Kidney (tissue), 14 donors: Measurements from ENCODE around the gene IRF5. TPM values are rescaled to one million over a fixed set of nuclear protein-coding genes. Genes with fewer than 3 reads are reported as not detected.

Experiments used
- DNase-seq, 5 donors: peaks; one replicate each; pipeline ENCODE4 v3.0.0-alpha.2; 2013 to 2020
- FAIRE-seq: peaks from 2 replicates; lab custom pipeline; 2012; peaks lifted over from hg19 to GRCh38; lab: Jason Lieb, UNC
- H3K27ac ChIP-seq, 2 donors: one replicate each; pipeline ENCODE4 v1.7.0; 2013; ENCODE audit warnings: low read depth in 2 of 2, low read length in 2 of 2, inconsistent platforms in 1 of 2
- H3K27me3 ChIP-seq: one replicate; pipeline ENCODE4 v1.7.1; 2013; ENCODE audit warnings: low read length, inconsistent platforms; ENCODE audit not compliant: control insufficient read depth, insufficient read depth
- H3K36me3 ChIP-seq, 3 donors: one replicate each; pipeline versions ENCODE4 v1.7.0 to v1.7.1; 2013; ENCODE audit warnings: low read length in 3 of 3, control low read depth in 1 of 3, inconsistent platforms in 1 of 3; ENCODE audit not compliant: insufficient read depth in 3 of 3, control insufficient read depth in 2 of 3
- H3K4me1 ChIP-seq, 3 donors: one replicate each; pipeline versions ENCODE4 v1.7.0 to v1.7.1; 2013; ENCODE audit warnings: low read length in 3 of 3, inconsistent platforms in 1 of 3, low read depth in 1 of 3; ENCODE audit not compliant: control insufficient read depth in 2 of 3, insufficient read depth in 2 of 3
- H3K4me3 ChIP-seq, 3 donors: one replicate each; pipeline versions ENCODE4 v1.7.0 to v1.8.1; 2013; ENCODE audit warnings: low read length in 3 of 3, control low read depth in 1 of 3, inconsistent platforms in 1 of 3
- H3K9ac ChIP-seq, 3 donors: one replicate each; pipeline versions ENCODE4 v1.7.0 to v1.7.1; 2013; ENCODE audit warnings: low read length in 3 of 3, control low read depth in 1 of 3, inconsistent platforms in 1 of 3
- H3K9me3 ChIP-seq, 3 donors: one replicate each; pipeline versions ENCODE4 v1.7.0 to v1.7.1; 2013; ENCODE audit warnings: low read length in 3 of 3, control low read depth in 1 of 3, inconsistent platforms in 1 of 3; ENCODE audit not compliant: control insufficient read depth in 2 of 3, insufficient read depth in 1 of 3
- intact Hi-C: fragments of 100-400 bp; cut with DNase I; formaldehyde crosslinking; loops from one replicate; pipeline ENCODE4 v1.11.1; 2022
- polyA plus RNA-seq: library from polyadenylated mRNA; stranded (reverse); fragments of 350-450 nt; fragmentation: Illumina TruSeq; extraction: RNeasy Lipid Tissue Mini Kit (QIAGEN cat#74804); gene quantifications from one replicate; pipeline ENCODE4 v1.2.3, GENCODE V29; 2014; ENCODE audit warnings: low read depth, low replicate concordance; ENCODE audit not compliant: insufficient read depth
- total RNA-seq: library from RNA; stranded (reverse); fragmentation: NEBNext Ultra II Directional; extraction: Animal tissue kit (Norgen Biotek cat#: 25700); gene quantifications from one replicate; pipeline ENCODE4 v1.2.1, GENCODE V29; 2021
- TF ChIP-seq, protein P1 (sequence below): IDR thresholded peaks from 3 replicates; pipeline ENCODE4 v1.5.1; 2012; ENCODE audit warnings: mild to moderate bottlenecking, moderate library complexity, borderline replicate concordance; ENCODE audit not compliant: insufficient read depth; ENCODE audit errors: extremely low read depth
- donor health status: control.
- donor health status: control.
- donor health status: control.
- donor health status: control.
- donor health status: control.
- donor health status: DM: yes; HTN: yes; CAD: no.
- donor health status: Normal renal cell carcinoma (clear cell type).

The IRF5 gene
- total and polyA plus RNA-seq, 2 donors from 2014 or later = 13.0 to 27.1 TPM

DNA sequence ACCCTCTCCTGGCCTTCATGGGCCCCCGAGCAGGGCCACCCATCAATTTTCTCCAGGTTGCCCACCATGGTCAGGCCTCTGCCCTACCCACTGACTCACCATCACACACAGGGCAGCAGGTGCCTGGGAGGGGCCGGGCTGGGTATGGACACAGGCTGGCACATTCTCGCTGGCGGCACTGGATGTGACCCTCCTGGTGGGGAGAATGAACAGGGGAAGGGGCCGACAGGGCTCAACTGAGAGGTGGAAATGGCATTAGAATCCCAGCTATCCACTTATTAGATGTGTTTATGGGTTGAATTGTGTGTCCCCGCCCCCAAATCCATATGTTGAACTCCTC, 43.7 kb upstream of the IRF5 start:
- H3K27me3 ChIP-seq = no peaks in the 10 kb centered on the region
- no peaks in the 10 kb centered on the region for H3K9me3 ChIP-seq
- intact Hi-C loops = no loop called here
- DNase-seq (no peak), FAIRE-seq (no peak)
- no peak overlapping the region for H3K4me3 ChIP-seq
- no peak overlapping the region for H3K9ac ChIP-seq
- H3K4me1 ChIP-seq = no peaks in the 10 kb centered on the region
- H3K36me3 ChIP-seq = no peaks in the 10 kb centered on the region
- TF ChIP-seq, protein P1, sequence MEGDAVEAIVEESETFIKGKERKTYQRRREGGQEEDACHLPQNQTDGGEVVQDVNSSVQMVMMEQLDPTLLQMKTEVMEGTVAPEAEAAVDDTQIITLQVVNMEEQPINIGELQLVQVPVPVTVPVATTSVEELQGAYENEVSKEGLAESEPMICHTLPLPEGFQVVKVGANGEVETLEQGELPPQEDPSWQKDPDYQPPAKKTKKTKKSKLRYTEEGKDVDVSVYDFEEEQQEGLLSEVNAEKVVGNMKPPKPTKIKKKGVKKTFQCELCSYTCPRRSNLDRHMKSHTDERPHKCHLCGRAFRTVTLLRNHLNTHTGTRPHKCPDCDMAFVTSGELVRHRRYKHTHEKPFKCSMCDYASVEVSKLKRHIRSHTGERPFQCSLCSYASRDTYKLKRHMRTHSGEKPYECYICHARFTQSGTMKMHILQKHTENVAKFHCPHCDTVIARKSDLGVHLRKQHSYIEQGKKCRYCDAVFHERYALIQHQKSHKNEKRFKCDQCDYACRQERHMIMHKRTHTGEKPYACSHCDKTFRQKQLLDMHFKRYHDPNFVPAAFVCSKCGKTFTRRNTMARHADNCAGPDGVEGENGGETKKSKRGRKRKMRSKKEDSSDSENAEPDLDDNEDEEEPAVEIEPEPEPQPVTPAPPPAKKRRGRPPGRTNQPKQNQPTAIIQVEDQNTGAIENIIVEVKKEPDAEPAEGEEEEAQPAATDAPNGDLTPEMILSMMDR = no peak
- no peak overlapping the region for H3K27ac ChIP-seq

DNA sequence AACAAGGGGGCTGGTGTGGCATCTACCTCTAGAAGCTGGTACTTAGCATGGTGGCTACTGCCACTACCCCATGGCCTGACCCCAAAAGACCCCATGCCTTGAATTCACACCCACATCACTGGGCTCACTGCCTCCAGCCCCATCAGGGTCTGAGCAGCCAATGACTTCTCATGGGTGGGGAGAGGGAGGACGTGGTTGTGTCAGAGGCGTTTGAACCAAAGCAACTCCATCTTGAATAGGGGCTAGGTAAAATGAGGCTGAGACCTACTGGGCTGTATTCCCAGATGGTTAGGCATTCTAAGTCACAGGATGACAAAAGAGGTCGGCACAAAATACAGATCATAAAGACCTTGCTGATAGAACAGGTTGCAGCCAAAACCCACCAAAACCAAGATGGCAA, 42.4 kb upstream of the IRF5 start:
- H3K9me3 ChIP-seq = peaks cover 0 to 5% (median 0%) of the 10 kb centered on the region in 3 donors
- no peaks in the 10 kb centered on the region for H3K27me3 ChIP-seq
- no peaks in the 10 kb centered on the region for H3K4me1 ChIP-seq
- H3K9ac ChIP-seq = no peak overlapping the region
- TF ChIP-seq, protein P1 = no peak
- FAIRE-seq (no peak), DNase-seq (peak in 1 of 5 donors; percentile 16)
- no peaks in the 10 kb centered on the region for H3K36me3 ChIP-seq
- H3K4me3 ChIP-seq = no peak overlapping the region
- H3K27ac ChIP-seq = no peak overlapping the region
- intact Hi-C loops = no loop called here

DNA sequence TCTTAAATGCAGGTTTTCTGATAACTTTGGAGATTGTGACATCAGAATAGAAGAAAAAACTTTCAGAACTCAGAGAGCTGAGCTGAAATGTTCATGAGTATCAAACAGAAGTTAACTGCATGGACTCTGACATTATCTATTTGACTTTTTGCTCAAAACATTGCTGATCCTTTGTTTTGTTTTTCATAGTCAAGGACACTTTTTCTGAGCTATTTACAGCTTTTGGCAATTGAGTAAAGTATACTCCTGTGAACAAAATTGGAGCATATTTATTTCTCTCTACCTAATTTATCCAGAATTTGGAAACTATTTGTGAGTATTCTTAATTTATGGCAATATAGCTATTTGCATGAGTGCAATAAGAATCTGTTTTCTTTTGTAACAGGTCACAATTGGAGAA, 38.3 kb upstream of the IRF5 start:
- Histone ChIP-seq H3K4me3 (no peak overlapping the region), H3K9ac (no peak overlapping the region), H3K27ac (no peak overlapping the region), H3K36me3 (no peaks in the 10 kb centered on the region), H3K27me3 (no peaks in the 10 kb centered on the region), H3K4me1 (no peaks in the 10 kb centered on the region), H3K9me3 (peaks cover 0 to 5% (median 0%) of the 10 kb centered on the region in 3 donors)
- DNase-seq (no peak), FAIRE-seq (no peak)
- intact Hi-C loops = no loop called here
- TF ChIP-seq, protein P1 = no peak

DNA sequence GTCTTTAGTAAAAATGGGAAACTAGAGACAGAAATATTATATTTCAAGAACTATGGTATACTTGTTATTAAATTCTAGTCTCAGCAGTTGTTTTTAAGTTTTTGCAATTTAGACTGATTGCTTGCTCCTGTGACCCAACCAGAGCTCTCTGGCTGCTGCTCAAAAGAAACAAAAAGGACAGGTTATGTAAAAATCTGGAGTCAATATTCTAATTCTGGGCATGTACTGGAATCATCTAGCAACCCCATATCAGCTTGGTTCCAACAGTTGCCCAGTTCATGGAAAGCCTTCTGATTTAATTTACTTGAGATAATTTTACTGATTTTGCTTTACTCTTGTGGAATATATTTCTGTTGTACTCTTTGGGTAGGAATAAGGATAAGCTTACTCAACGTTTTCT, 37.5 kb upstream of the IRF5 start:
- TF ChIP-seq, protein P1 = no peak
- H3K9me3 ChIP-seq = peaks cover 0 to 5% (median 0%) of the 10 kb centered on the region in 3 donors
- no peaks in the 10 kb centered on the region for H3K36me3 ChIP-seq
- FAIRE-seq = no peak
- intact Hi-C loops = no loop called here
- no peak overlapping the region for H3K4me3 ChIP-seq
- no peaks in the 10 kb centered on the region for H3K4me1 ChIP-seq
- no peak overlapping the region for H3K27ac ChIP-seq
- DNase-seq = no peak
- H3K27me3 ChIP-seq = no peaks in the 10 kb centered on the region
- no peak overlapping the region for H3K9ac ChIP-seq
